OCI-LY3 (cell line): ENCODE measurements around the gene METTL6.
A peak's percentile ranks its signal among the peaks of the same experiment; 100 is the strongest.
"Not testable (repeated sequence)": the region's sequence is repeated elsewhere in the genome, so short reads cannot be mapped to it uniquely, and the experiment has no call there.

Experiments used
- H2AFZ ChIP-seq: fragments of 200-600, 300-600 bp; shearing (Covaris generic); 2 replicates; pipeline ENCODE4 v1.6.0; 2014; ENCODE audit warnings: antibody characterized with exemption, low read depth, low read length
- H3K27ac ChIP-seq: fragments of 200-600, 300-600 bp; sonication (generic); 2 replicates; pipeline ENCODE4 v1.5.1; 2014; ENCODE audit warnings: mild to moderate bottlenecking, low read length, moderate library complexity, mixed read lengths
- H3K27me3 ChIP-seq: fragments of 200-600, 300-600 bp; sonication (generic); 2 replicates; pipeline ENCODE4 v1.6.1; 2014; ENCODE audit warnings: low read depth, low read length, mixed read lengths
- H3K36me3 ChIP-seq: fragments of 200-600, 300-600 bp; sonication (generic); replicated peaks from 2 replicates; pipeline ENCODE3; 2014; ENCODE audit warnings: low read depth, low read length, mixed read lengths
- H3K4me1 ChIP-seq: fragments of 300-600, 200-600 bp; sonication (generic); 2 replicates; pipeline ENCODE4 v1.6.1; 2014; ENCODE audit warnings: low read length, mixed read lengths
- H3K4me2 ChIP-seq: fragments of 200-600, 300-600 bp; sonication (generic); 2 replicates; pipeline ENCODE4 v1.6.1; 2014; ENCODE audit warnings: low read length, mixed read lengths
- H3K4me3 ChIP-seq: fragments of 300-600, 200-600 bp; sonication (generic); 2 replicates; pipeline ENCODE4 v1.5.1; 2014; ENCODE audit warnings: antibody characterized with exemption, mild to moderate bottlenecking, low read length, moderate library complexity
- H3K79me2 ChIP-seq: fragments of 300-600, 200-600 bp; shearing (Covaris generic); 2 replicates; pipeline ENCODE4 v1.6.1; 2014; ENCODE audit warnings: mild to moderate bottlenecking, low read length, mixed read lengths
- H3K9ac ChIP-seq: fragments of 300-600, 200-600 bp; shearing (Covaris generic); 2 replicates; pipeline ENCODE4 v1.6.0; 2014; ENCODE audit warnings: mild to moderate bottlenecking, low read length, moderate library complexity
- H3K9me3 ChIP-seq: fragments of 200-600, 300-600 bp; shearing (Covaris generic); 2 replicates; pipeline ENCODE4 v1.6.1; 2014; ENCODE audit warnings: low read length, mixed read lengths; ENCODE audit not compliant: insufficient read depth
- H4K20me1 ChIP-seq: fragments of 200-600, 300-600 bp; sonication (generic); 2 replicates; pipeline ENCODE4 v1.6.1; 2016; ENCODE audit warnings: low read length, mixed read lengths; ENCODE audit not compliant: insufficient read depth
- CTCF ChIP-seq: fragments of 200-600, 300-600 bp; sonication (generic); IDR thresholded peaks from 2 replicates; pipeline ENCODE4 v1.5.1; 2014; ENCODE audit warnings: antibody characterized with exemption, low read length, low read depth
- EZH2phosphoT487 ChIP-seq: fragments of 200-600 bp; shearing (Covaris generic); IDR thresholded peaks from 2 replicates; pipeline ENCODE4 v1.6.1; 2018; ENCODE audit warnings: antibody characterized with exemption, mixed run types, low read depth

METTL6 gene

GRCh38 chr3:15403965-15404364, 23.4 kb downstream of the METTL6 start:
- H3K9me3 ChIP-seq, result no peaks in the 10 kb centered on the region
- H3K4me3 ChIP-seq, result no peak overlapping the region
- H3K4me2 ChIP-seq, result peak overlapping the region; percentile 42
- no peak for TF ChIP-seq EZH2phosphoT487
- no peak for TF ChIP-seq CTCF
- no peaks in the 10 kb centered on the region for H4K20me1 ChIP-seq
- no peaks in the 10 kb centered on the region for H3K79me2 ChIP-seq
- no peak overlapping the region for H2AFZ ChIP-seq
- peaks cover 3% of the 10 kb centered on the region for H3K36me3 ChIP-seq
- H3K4me1 ChIP-seq, result peaks cover 57% of the 10 kb centered on the region
- peak overlapping the region; percentile 66 for H3K9ac ChIP-seq
- no peaks in the 10 kb centered on the region for H3K27me3 ChIP-seq
- H3K27ac ChIP-seq, result peak overlapping the region; percentile 98

DNA sequence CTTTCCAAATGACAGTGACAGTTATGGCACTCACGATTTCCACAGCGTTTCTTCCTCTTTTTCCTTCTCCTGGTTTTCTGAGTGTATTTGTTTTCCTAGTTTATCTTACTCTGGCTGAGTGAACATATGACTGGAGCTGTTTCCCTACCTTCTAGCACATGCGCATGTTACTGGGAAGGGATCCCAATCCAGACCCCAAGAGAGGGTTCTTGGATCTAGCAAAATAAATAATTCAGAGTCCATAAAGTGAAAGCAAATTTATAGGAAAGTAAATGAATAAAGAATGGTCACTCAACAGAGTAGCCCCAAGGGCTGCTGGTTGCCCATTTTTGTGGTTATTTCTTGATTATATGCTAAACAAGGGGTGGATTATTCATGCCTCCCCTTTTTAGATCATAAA, 23.8 kb downstream of the METTL6 start:
- TF ChIP-seq CTCF (no peak), EZH2phosphoT487 (no peak)
- H4K20me1 ChIP-seq, result no peaks in the 10 kb centered on the region
- H3K9ac ChIP-seq, result peak overlapping the region; percentile 66; the same call in 1 of the 2 replicates
- H3K4me3 ChIP-seq, result no peak overlapping the region
- H3K27me3 ChIP-seq, result no peaks in the 10 kb centered on the region
- H3K4me1 ChIP-seq, result peaks cover 57% of the 10 kb centered on the region
- no peak overlapping the region for H3K4me2 ChIP-seq
- H3K27ac ChIP-seq, result peak overlapping the region; percentile 98
- no peaks in the 10 kb centered on the region for H3K9me3 ChIP-seq
- H3K36me3 ChIP-seq, result peaks cover under 1% of the 10 kb centered on the region
- H3K79me2 ChIP-seq, result no peaks in the 10 kb centered on the region
- H2AFZ ChIP-seq, result no peak overlapping the region

- peak overlapping the region; percentile 64 for H3K9ac ChIP-seq
These were observed 25.4 kb downstream of the METTL6 start for GRCh38 chr3:15401936-15402335.

DNA sequence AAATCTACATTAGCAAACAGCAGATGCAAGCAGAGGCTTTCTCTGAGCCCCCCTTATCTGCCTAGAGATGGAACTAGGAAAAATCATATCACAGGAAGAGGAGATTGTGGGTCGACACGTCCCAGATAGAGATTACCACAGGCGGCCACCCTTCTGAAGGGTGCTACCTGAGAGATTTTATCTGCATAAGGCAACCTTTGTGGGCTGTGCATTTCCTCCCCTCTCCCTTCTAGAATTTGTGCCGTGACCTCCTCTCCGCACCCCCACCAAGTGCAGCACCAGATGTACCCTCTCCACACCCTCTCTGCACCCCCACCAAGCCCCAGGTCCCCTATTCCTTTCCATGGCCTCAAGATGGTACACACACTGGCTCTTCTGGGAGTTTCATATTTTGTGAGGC, 27.4 kb downstream of the METTL6 start:
- H3K79me2 ChIP-seq, result no peaks in the 10 kb centered on the region
- H3K27ac ChIP-seq, result no peak overlapping the region
- no peak overlapping the region for H3K9ac ChIP-seq
- no peak overlapping the region for H3K4me3 ChIP-seq
- H4K20me1 ChIP-seq, result no peaks in the 10 kb centered on the region
- H3K27me3 ChIP-seq, result no peaks in the 10 kb centered on the region
- no peaks in the 10 kb centered on the region for H3K36me3 ChIP-seq
- no peak for TF ChIP-seq EZH2phosphoT487
- no peak for TF ChIP-seq CTCF
- no peaks in the 10 kb centered on the region for H3K9me3 ChIP-seq
- no peak overlapping the region for H3K4me2 ChIP-seq
- H3K4me1 ChIP-seq, result peaks cover 48% of the 10 kb centered on the region
- no peak overlapping the region for H2AFZ ChIP-seq

More at GRCh38 chr3:15401936-15402335, 25.4 kb downstream of the METTL6 start:
- Histone ChIP-seq H3K27me3 (no peaks in the 10 kb centered on the region), H3K27ac (peak overlapping the region; percentile 59), H3K9me3 (no peaks in the 10 kb centered on the region), H3K79me2 (no peaks in the 10 kb centered on the region), H3K4me1 (peaks cover 57% of the 10 kb centered on the region), H4K20me1 (no peaks in the 10 kb centered on the region), H3K4me2 (peak overlapping the region; percentile 79), H2AFZ (peak overlapping the region; percentile 81), H3K36me3 (no peaks in the 10 kb centered on the region), H3K4me3 (peak overlapping the region; percentile 60)
- TF ChIP-seq CTCF, result no peak
- TF ChIP-seq EZH2phosphoT487, result no peak

- not testable (repeated sequence) for H3K36me3 ChIP-seq, H4K20me1 ChIP-seq, H3K9me3 ChIP-seq, H3K4me3 ChIP-seq, H3K4me2 ChIP-seq, H3K79me2 ChIP-seq, H3K9ac ChIP-seq, H2AFZ ChIP-seq, H3K27me3 ChIP-seq, H3K27ac ChIP-seq
- H3K4me1 ChIP-seq, result peaks cover 37% of the 10 kb centered on the region
These were observed 28.6 kb downstream of the METTL6 start for GRCh38 chr3:15398731-15399133.

DNA sequence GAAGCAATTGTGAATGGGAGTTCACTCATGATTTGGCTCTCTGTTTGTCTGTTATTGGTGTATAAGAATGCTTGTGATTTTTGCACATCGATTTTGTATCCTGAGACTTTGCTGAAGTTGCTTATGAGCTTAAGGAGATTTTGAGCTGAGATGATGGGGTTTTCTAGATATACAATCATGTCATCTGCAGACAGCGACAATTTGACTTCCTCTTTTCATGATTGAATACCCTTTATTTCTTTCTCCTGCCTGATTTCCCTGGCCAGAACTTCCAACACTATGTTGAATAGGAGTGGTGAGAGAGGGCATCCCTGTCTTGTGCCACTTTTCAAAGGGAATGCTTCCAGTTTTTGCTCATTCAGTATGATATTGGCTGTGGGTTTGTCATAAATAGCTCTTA, 34.1 kb downstream of the METTL6 start:
- not testable (repeated sequence) for H2AFZ ChIP-seq, H3K79me2 ChIP-seq, H3K9me3 ChIP-seq, H3K4me2 ChIP-seq, H3K27me3 ChIP-seq, H3K9ac ChIP-seq, H3K36me3 ChIP-seq, H3K27ac ChIP-seq, H3K4me3 ChIP-seq, H4K20me1 ChIP-seq
- peaks cover 34% of the 10 kb centered on the region for H3K4me1 ChIP-seq
